Liver (tissue), 9 donors: ENCODE results near the gene RALGAPA2. TPM values are rescaled to one million over a fixed set of nuclear protein-coding genes. Genes with fewer than 3 reads are reported as not detected.

Experiments used
- DNase-seq: peaks from one replicate; pipeline ENCODE4 v3.0.0-alpha.2; 2017; ENCODE audit warnings: low spot score
- H3K27ac ChIP-seq, 2 donors: one replicate each; pipeline ENCODE4 v1.7.0; 2013; ENCODE audit warnings: inconsistent platforms in 2 of 2, low read length in 2 of 2, control low read depth in 1 of 2, low read depth in 1 of 2, mild to moderate bottlenecking in 1 of 2
- H3K27me3 ChIP-seq, 4 donors: one replicate each; pipeline versions ENCODE4 v1.6.1 to v1.7.0; 2013; ENCODE audit warnings: low read length in 3 of 4, inconsistent platforms in 1 of 4, mild to moderate bottlenecking in 1 of 4, moderate library complexity in 1 of 4; ENCODE audit not compliant: control insufficient read depth in 4 of 4, insufficient read depth in 4 of 4
- H3K36me3 ChIP-seq, 4 donors: one replicate each; pipeline versions ENCODE4 v1.6.1 to v1.7.0; 2013; ENCODE audit warnings: low read length in 3 of 4, mild to moderate bottlenecking in 3 of 4, low read depth in 1 of 4, moderate library complexity in 1 of 4; ENCODE audit not compliant: control insufficient read depth in 4 of 4, insufficient read depth in 3 of 4
- H3K4me1 ChIP-seq, 4 donors: one replicate each; pipeline versions ENCODE4 v1.6.1 to v1.7.0; 2013; ENCODE audit warnings: low read length in 3 of 4, mild to moderate bottlenecking in 3 of 4, moderate library complexity in 1 of 4; ENCODE audit not compliant: control insufficient read depth in 4 of 4, insufficient read depth in 4 of 4
- H3K4me3 ChIP-seq, 3 donors: one replicate each; pipeline versions ENCODE4 v1.6.1 to v1.7.0; 2013; ENCODE audit warnings: low read length in 3 of 3, control low read depth in 1 of 3, low read depth in 1 of 3, mild to moderate bottlenecking in 1 of 3
- H3K9ac ChIP-seq, 2 donors: one replicate each; pipeline ENCODE4 v1.7.0; 2013; ENCODE audit warnings: low read length in 2 of 2, mild to moderate bottlenecking in 2 of 2, moderate library complexity in 2 of 2, control low read depth in 1 of 2, low read depth in 1 of 2
- H3K9me3 ChIP-seq, 4 donors: one replicate each; pipeline versions ENCODE4 v1.6.1 to v1.7.0; 2013; ENCODE audit warnings: low read length in 3 of 4; ENCODE audit not compliant: control insufficient read depth in 4 of 4
- ATF3 ChIP-seq: IDR thresholded peaks from 2 replicates; pipeline ENCODE4 v1.6.1; 2016; ENCODE audit warnings: antibody characterized with exemption
- CTCF ChIP-seq: fragments of 150-350 bp; IDR thresholded peaks from 2 replicates; pipeline ENCODE4 v1.5.1; 2017; ENCODE audit warnings: improper control_type of control experiment, low read depth, low read length; ENCODE audit not compliant: missing input control
- EGR1 ChIP-seq, 2 donors: IDR thresholded peaks; 2 replicates each; pipeline ENCODE4 v1.6.1; 2016 to 2018; ENCODE audit warnings: antibody characterized with exemption in 2 of 2, low read depth in 2 of 2
- FOXA1 ChIP-seq: IDR thresholded peaks from 2 replicates; pipeline ENCODE4 v1.6.1; 2016; ENCODE audit warnings: antibody characterized with exemption
- FOXA2 ChIP-seq: IDR thresholded peaks from 2 replicates; pipeline ENCODE4 v1.6.1; 2016; ENCODE audit warnings: antibody characterized with exemption
- GABPA ChIP-seq, 2 donors: IDR thresholded peaks in 1 of 2; conservative IDR thresholded peaks in 1 of 2; 2 replicates each; pipeline ENCODE4 v1.6.1; 2016; ENCODE audit warnings: antibody characterized with exemption in 2 of 2, mild to moderate bottlenecking in 1 of 2, moderate library complexity in 1 of 2
- HNF4A ChIP-seq, 2 donors: conservative IDR thresholded peaks; 2 replicates each; pipeline ENCODE4 v1.6.1; 2016; ENCODE audit warnings: antibody characterized with exemption in 2 of 2, mild to moderate bottlenecking in 2 of 2
- HNF4G ChIP-seq: IDR thresholded peaks from 2 replicates; pipeline ENCODE4 v1.6.1; 2016; ENCODE audit warnings: antibody characterized with exemption
- JUND ChIP-seq, 2 donors: IDR thresholded peaks; 2 replicates each; pipeline ENCODE4 v1.6.1; 2016; ENCODE audit warnings: antibody characterized with exemption in 2 of 2
- MAX ChIP-seq: IDR thresholded peaks from 2 replicates; pipeline ENCODE4 v1.6.1; 2016; ENCODE audit warnings: antibody characterized with exemption
- NR2F2 ChIP-seq: IDR thresholded peaks from 2 replicates; pipeline ENCODE4 v1.6.1; 2016; ENCODE audit warnings: antibody characterized with exemption
- RAD21 ChIP-seq, 2 donors: IDR thresholded peaks; 2 replicates each; pipeline ENCODE4 v1.6.1; 2016; ENCODE audit warnings: antibody characterized with exemption in 2 of 2, mild to moderate bottlenecking in 2 of 2
- REST ChIP-seq: IDR thresholded peaks from 2 replicates; pipeline ENCODE4 v1.6.1; 2016; ENCODE audit warnings: antibody characterized with exemption, mild to moderate bottlenecking
- RXRA ChIP-seq, 2 donors: IDR thresholded peaks; 2 replicates each; pipeline ENCODE4 v1.6.1; 2017 to 2018; ENCODE audit warnings: antibody characterized with exemption in 2 of 2, mild to moderate bottlenecking in 1 of 2
- SP1 ChIP-seq: IDR thresholded peaks from 2 replicates; pipeline ENCODE4 v1.6.1; 2018; ENCODE audit warnings: antibody characterized with exemption, mild to moderate bottlenecking
- TAF1 ChIP-seq: conservative IDR thresholded peaks from 2 replicates; pipeline ENCODE4 v1.6.1; 2016; ENCODE audit warnings: antibody characterized with exemption, mild to moderate bottlenecking
- YY1 ChIP-seq: IDR thresholded peaks from 2 replicates; pipeline ENCODE4 v1.6.1; 2016; ENCODE audit warnings: antibody characterized with exemption, mild to moderate bottlenecking
- ZBTB33 ChIP-seq: IDR thresholded peaks from 2 replicates; pipeline ENCODE4 v1.6.1; 2016; ENCODE audit warnings: antibody characterized with exemption
- WGBS: extraction: QIAGEN DNeasy Blood & Tissue Kit; methylation state at CpG from one replicate; pipeline ENCODE4 v1.1.7; 2013; 5-methylcytosine and 5-hydroxymethylcytosine counted together
- polyA plus RNA-seq, 2 donors: library from polyadenylated mRNA; stranded (reverse) in 1 of 2; unstranded in 1 of 2; fragments of 200-250 nt in 1 of 2; fragments of >200 nt in 1 of 2; fragmentation: Nextera tagmentation in 1 of 2; extraction: Ambion mirVana in 1 of 2; gene quantifications; one replicate each; pipeline versions ENCODE4 v1.2.1 to v1.2.3, GENCODE V29; 2013 to 2015
- total RNA-seq, 2 donors: library from RNA; depleted of rRNA; stranded (reverse); fragments of >200 nt; gene quantifications; one replicate each; pipeline ENCODE4 v1.2.3, GENCODE V29; 2014
- donor health status: healthy.
- donor health status: healthy.
- donor health status: healthy.
- donor health status: healthy.
- donor health status: healthy.

The RALGAPA2 gene
- total and polyA plus RNA-seq, 4 donors = 14.8 to 89.9 (median 25.1) TPM

- TF ChIP-seq MAX = no peak
- TF ChIP-seq JUND (IDR thresholded peaks at IDR 0.05) = peak in 1 of 2 donors; percentile 25
- TF ChIP-seq ATF3 = peak; percentile 73
- no peak for TF ChIP-seq GABPA (IDR thresholded peaks at IDR 0.05 in 1 of 2, conservative IDR thresholded peaks at IDR 0.05 in 1 of 2)
- peak; percentile 46 for TF ChIP-seq NR2F2
- no peak for TF ChIP-seq FOXA2
- TF ChIP-seq YY1 = no peak
- TF ChIP-seq HNF4G = peak; percentile 52
Observed at GRCh38 chr20:20525214-20525613, 187.2 kb downstream of the RALGAPA2 start (continued).

- Histone ChIP-seq H3K4me1 (no peaks in the 10 kb centered on the region), H3K9ac (no peak overlapping the region), H3K4me3 (no peak overlapping the region), H3K27ac (no peak overlapping the region), H3K36me3 (peaks cover 3 to 51% (median 25%) of the 10 kb centered on the region in 4 donors), H3K9me3 (no peaks in the 10 kb centered on the region), H3K27me3 (no peaks in the 10 kb centered on the region)
- DNase-seq = no peak
- 86% methylated on average over 2 of the region's 2 CpGs for WGBS
- TF ChIP-seq CTCF (no peak), FOXA1 (no peak), SP1 (no peak), GABPA (IDR thresholded peaks at IDR 0.05 in 1 of 2, conservative IDR thresholded peaks at IDR 0.05 in 1 of 2) (no peak), YY1 (no peak), RXRA (IDR thresholded peaks at IDR 0.05) (no peak), HNF4A (conservative IDR thresholded peaks at IDR 0.05) (no peak), EGR1 (IDR thresholded peaks at IDR 0.05; ENCODE audit: low read depth in 2 of 2) (no peak), ZBTB33 (no peak), ATF3 (no peak), REST (no peak), TAF1 (no peak), HNF4G (no peak), RAD21 (IDR thresholded peaks at IDR 0.05) (no peak), MAX (no peak), FOXA2 (no peak), JUND (IDR thresholded peaks at IDR 0.05) (no peak)
Observed at GRCh38 chr20:20524756-20525155, 187.7 kb downstream of the RALGAPA2 start.
